HG02870 (cell line): ENCODE measurements around the gene SNX33.
"Not testable (repeated sequence)": the region's sequence is repeated elsewhere in the genome, so short reads cannot be mapped to it uniquely, and the experiment has no call there.

Experiments
- ATAC-seq: cut with Tn5 transposase; IDR thresholded peaks from one replicate; pipeline ENCODE4 v1.9.1; 2021; ENCODE audit warnings: mild to moderate bottlenecking, moderate library complexity; ENCODE audit not compliant: unreplicated experiment

Gene SNX33

GRCh38 chr15:75680007-75680789 is 32.5 kb downstream of the SNX33 start:
- no peak for ATAC-seq

GRCh38 chr15:75682181-75683135 is 34.7 kb downstream of the SNX33 start:
- no peak for ATAC-seq

- ATAC-seq: not testable (repeated sequence)
These were observed 36.1 kb downstream of the SNX33 start for GRCh38 chr15:75683646-75684312.

DNA sequence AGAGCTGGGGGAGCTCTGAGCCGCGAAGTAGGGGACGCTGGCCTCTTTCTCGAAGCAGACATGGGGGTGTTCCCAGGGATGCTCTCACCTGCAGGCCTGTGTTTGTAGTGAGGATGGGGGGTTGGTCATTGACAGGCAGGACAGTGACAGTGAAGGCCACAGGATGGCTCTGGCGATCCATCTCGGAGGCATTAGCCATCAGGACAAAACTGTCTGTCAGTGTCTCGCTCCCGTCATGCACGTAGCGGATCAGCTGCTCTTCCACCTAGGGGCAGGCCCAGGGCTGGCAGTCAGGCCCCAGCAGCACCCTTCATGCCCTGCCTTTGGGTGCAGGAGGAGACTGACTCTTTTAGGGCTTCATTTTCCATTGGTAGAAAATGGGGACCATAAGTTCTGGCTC is 36.9 kb downstream of the SNX33 start:
- no peak for ATAC-seq

- no peak for ATAC-seq
These were observed 37.5 kb downstream of the SNX33 start for GRCh38 chr15:75685195-75685594.

DNA sequence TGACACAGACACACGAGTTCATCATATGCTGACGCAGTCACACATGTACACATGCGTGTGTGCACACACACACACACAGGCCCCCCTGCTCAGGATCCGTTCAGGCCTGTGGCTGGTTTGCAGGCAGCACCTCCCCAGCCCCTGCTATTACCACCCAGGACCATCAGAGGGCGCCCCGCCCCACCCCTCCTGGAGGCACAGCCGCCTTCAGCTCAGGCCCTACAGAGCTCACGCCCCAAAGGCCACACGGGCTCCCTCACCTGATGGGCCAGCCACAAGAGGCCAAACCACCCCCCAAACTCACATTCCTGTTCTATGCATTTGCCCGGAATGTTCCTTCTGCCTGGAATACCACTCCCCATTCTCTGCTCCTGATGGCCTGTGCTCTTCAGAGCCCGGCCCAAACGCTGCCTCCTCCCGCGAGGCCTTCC is 38.5 kb downstream of the SNX33 start:
- not testable (repeated sequence) for ATAC-seq

GRCh38 chr15:75687486-75688277 is 40.0 kb downstream of the SNX33 start:
- no peak for ATAC-seq

GRCh38 chr15:75688278-75688557 is 40.5 kb downstream of the SNX33 start:
- ATAC-seq: no peak

GRCh38 chr15:75688831-75689230 is 41.1 kb downstream of the SNX33 start:
- no peak for ATAC-seq

DNA sequence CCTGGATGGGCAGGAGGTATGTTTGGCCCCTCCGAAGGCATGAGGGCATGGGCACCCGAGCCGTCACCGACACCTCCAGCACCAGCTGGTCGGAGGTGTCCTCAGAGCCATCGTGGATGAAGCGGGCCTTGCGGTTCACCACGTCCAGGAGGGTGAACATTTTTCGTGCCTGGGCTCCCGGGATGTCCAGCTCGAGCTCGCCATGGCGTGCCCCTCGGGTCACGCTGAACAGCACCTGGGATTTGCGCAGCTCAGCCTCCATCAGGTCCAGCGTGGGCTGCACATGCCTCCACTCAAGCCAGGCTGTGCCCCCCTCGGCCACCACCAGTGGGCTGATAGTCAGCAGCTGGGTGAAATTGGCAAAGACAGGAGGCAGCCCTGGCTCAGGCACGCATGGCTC is 41.7 kb downstream of the SNX33 start:
- ATAC-seq: not testable (repeated sequence)

DNA sequence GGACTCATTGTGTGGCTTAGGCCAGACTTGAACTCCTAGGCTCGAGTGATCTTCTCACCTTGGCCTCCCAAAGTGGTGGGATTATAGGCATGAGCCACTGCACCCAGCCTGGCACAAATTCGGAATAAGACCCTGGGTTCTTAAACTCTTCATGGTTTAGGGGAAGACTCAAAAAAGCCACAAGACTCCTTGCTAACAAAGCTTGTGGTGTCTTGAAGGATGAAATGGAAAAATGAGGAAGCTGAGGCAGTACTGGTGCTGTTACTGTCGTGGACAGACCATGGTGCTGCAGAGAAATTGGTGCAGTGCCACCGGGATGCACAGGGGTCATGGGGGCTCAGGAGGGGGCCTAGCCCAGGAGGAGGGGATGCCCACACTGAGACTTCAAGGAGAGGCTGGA is 44.6 kb downstream of the SNX33 start:
- ATAC-seq: not testable (repeated sequence)

DNA sequence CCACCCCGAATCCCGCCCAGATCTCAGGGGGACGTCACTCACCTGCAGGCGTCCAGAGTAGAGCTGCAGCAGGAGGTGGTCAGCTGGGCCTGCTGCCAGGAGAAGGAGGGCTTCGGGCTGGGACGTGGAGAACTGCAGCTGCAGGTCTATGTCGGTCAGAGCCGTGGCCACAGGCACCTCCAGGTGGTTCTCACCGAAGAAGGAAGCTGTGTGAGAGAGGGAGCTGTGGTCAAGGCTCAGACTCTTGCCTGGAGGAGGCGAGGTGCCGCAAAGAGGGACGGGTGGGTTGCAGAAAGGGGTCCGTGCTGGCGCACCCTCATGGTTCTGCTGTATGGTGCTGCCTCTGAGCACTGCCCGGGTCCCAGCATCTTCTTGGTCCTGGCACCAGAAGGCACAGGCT is 45.3 kb downstream of the SNX33 start:
- not testable (repeated sequence) for ATAC-seq

DNA sequence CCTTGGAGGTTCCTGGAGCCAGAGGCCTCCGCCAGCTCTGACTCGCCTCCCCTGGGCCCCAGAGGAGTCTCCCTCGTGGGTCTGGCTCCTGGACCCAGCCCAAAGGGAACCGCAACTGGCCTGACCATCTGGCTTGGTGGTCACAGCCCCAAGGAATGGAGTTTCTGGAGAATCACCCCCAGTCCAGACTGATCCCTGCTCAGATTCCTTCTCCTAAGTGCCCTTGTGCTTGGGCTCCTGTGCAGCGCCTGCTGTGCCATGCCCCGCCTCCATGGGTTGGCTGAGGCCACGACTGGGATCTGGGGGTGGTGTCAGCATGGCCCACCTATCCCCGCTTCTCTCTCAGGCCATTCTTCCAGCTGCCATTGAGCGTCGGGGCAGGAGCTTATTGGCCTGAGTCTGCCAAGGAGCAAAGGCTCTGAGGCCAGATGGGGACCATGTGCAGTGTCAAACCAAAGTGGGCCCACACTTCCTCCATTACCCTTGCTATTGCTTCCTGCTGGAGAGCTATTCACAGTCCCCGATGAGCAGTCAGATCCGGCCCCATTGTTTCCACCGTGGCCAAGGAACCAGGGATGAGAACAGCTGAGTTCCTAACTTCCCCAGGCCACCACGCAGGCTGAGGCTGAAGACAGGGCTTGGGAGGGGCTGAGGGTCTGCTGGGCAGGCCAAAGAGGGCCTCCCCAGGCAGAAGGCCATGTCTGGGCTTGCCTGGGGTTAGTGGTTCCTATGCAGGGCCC is 46.0 kb downstream of the SNX33 start:
- ATAC-seq: no peak

DNA sequence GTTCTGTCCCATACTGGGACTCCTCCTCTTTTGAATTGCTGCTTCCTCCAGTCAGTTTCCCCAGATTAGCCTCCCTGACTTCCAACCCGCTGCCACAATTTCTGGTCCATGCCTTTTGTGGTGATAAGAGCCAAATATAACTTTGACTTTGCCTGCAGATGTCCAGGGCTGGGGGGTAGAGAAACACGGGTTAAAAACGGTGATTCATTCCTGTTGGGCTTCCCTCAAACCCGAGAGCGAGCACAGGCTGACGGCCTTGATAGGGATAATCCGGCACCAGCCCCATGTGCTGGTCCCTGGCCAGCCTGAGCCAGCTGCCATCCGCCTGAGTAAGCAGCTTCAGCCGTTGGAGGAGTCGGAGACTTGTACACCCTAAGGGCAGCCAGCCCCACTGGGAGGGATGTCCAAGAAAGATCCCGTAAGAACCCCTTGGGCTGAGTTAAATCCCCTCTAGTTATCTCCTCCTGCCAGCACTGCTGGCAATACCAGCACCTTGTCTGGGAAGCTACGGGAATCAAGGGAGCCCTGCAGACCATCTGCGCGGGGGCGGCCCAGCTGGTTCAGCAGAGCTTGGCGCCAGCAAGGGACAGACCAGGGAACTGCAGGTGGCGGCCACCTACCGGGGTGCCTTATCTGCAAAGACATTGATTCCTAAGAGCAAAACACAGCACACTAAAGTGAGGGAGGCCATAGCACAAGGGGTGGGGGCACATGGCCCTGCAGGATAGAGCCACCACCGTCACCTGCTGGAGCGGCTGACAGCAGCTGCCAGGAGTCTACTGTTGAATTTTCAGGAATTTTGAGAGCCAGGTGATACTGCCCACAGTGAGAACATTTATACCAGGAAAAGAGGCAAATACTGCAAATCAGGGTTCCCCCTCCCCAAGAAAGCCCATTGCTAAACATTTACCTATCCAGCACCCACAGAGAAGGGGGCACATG is 46.8 kb downstream of the SNX33 start:
- no peak for ATAC-seq

GRCh38 chr15:75695220-75695619 is 47.5 kb downstream of the SNX33 start:
- no peak for ATAC-seq

DNA sequence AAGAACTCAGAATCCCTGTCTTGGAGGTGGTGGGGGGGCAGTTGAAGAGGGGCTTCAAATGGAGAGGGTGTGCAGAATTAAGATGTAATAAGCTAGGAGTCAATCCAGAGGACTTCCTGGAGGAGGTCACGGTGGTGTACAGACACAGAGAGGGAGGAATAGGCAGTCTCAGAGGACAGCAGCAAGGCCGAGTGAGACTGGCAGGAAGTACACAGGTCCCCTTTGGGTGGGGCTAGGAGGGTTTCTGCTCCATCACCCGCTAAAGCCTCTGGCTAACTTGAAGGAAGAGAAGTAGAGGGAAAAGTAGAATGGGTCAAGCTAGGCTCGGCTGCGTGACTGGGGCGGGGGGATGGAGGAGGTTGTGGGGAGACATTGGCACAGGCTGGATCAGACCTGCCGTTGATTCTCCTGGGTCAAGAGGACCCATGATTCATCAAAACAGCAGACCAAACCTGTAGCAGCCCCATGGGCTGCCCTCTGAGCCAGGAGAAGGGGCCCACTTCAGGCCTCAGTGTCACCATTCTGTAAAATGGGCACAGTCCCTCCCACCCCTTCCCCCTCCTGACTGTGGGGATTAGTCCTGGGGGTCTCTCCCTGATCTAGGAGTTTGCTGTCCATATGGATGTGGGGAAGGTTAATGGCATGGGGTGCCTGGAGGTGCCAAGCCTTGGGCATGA is 48.1 kb downstream of the SNX33 start:
- ATAC-seq: no peak

DNA sequence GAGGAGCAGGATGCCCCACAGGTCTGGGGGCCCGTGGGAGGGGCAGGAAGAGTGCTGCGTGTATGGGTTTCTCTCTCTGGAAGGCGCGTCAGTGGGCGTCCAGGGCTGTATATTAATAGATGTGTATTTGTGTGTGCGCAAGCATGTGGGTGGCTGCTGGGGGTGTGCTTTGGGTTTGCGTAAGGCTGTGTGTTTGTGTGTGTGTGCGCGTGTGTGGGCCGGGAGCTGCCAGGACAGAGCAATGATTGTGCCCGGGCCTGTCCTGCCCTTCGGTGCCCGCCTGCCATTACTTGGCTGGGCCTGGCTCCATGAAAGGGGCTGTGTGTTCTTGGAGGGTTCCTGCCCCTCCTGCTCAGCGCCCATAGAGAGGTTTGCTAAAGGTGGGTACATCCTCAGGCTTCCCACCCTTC is 48.6 kb downstream of the SNX33 start:
- ATAC-seq: no peak

DNA sequence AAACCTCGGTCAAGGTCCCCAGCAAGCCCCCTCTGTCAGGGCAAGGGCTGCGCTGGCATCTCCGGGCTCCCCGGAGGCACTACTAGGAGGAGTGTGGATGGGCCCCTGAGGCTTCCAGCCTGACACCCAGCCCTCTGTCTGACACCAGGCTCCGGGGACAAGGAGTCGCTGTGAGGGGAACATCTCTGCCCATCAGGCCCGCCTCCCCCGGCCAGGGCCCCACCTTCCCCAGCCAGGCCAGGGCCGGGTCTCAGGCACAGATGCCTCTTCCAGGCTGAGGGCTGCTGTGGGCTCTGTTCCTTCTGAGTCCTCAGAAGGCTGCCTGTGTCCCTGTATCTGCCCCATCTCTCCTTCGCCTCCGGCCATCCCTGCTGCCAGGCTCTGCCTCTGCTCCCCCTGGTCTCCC is 49.1 kb downstream of the SNX33 start:
- no peak for ATAC-seq
